NCI-H226 (cell line): Measurements from ENCODE around the gene SNX25.

Experiments
- DNase-seq: peaks from one replicate; pipeline ENCODE4 v3.0.0-alpha.2; 2015

The SNX25 gene

GRCh38 chr4:185269286-185269685 is 59.9 kb downstream of the SNX25 start:
- no peak for DNase-seq

GRCh38 chr4:185270037-185270436 is 60.6 kb downstream of the SNX25 start:
- DNase-seq = no peak

GRCh38 chr4:185270885-185271284 is 61.5 kb downstream of the SNX25 start:
- DNase-seq = no peak

- no peak for DNase-seq
Measured at GRCh38 chr4:185272245-185272644, 62.8 kb downstream of the SNX25 start.

- no peak for DNase-seq
Measured at GRCh38 chr4:185275501-185275900, 66.1 kb downstream of the SNX25 start.

- DNase-seq = no peak
Measured at GRCh38 chr4:185276036-185276435, 66.6 kb downstream of the SNX25 start.

GRCh38 chr4:185278716-185279115 is 69.3 kb downstream of the SNX25 start:
- DNase-seq = no peak

GRCh38 chr4:185280608-185281007 is 71.2 kb downstream of the SNX25 start:
- DNase-seq = no peak

- no peak for DNase-seq
Measured at GRCh38 chr4:185282968-185283367, 73.6 kb downstream of the SNX25 start.

- DNase-seq = no peak
Measured at GRCh38 chr4:185283723-185284122, 74.3 kb downstream of the SNX25 start.

- no peak for DNase-seq
Measured at GRCh38 chr4:185285632-185286393, 76.4 kb downstream of the SNX25 start.

- DNase-seq = no peak
Measured at GRCh38 chr4:185286571-185286970, 77.2 kb downstream of the SNX25 start.

- DNase-seq = no peak
Measured at GRCh38 chr4:185287031-185287430, 77.6 kb downstream of the SNX25 start.

GRCh38 chr4:185290018-185290607 is 80.7 kb downstream of the SNX25 start:
- DNase-seq = no peak

- DNase-seq = no peak
Measured at GRCh38 chr4:185290656-185291055, 81.3 kb downstream of the SNX25 start.

- no peak for DNase-seq
Measured at GRCh38 chr4:185293202-185293601, 83.8 kb downstream of the SNX25 start.

GRCh38 chr4:185296665-185297460 is 87.5 kb downstream of the SNX25 start:
- no peak for DNase-seq

- no peak for DNase-seq
Measured at GRCh38 chr4:185298728-185299430, 89.5 kb downstream of the SNX25 start.

GRCh38 chr4:185304541-185304940 is 95.1 kb downstream of the SNX25 start:
- DNase-seq = no peak

- DNase-seq = no peak
Measured at GRCh38 chr4:185304944-185305690, 95.7 kb downstream of the SNX25 start.

- DNase-seq = peak; percentile 62
Measured at GRCh38 chr4:185305979-185306442, 96.6 kb downstream of the SNX25 start.
